D721Med (cell line): Measurements from ENCODE around the gene IFI16.

Experiments
- DNase-seq: peaks from one replicate; pipeline ENCODE4 v3.0.0; 2011; ENCODE audit warnings: low spot score; ENCODE audit not compliant: insufficient read length
- FAIRE-seq: peaks from 2 replicates; lab custom pipeline; 2011; peaks lifted over from hg19 to GRCh38; lab: Jason Lieb, UNC
- TF ChIP-seq, protein P1 (sequence below): IDR thresholded peaks from 2 replicates; pipeline ENCODE4 v1.5.1; 2012; ENCODE audit warnings: mild to moderate bottlenecking, control low read depth; ENCODE audit not compliant: insufficient read depth; ENCODE audit errors: missing control alignments

IFI16 gene

DNA sequence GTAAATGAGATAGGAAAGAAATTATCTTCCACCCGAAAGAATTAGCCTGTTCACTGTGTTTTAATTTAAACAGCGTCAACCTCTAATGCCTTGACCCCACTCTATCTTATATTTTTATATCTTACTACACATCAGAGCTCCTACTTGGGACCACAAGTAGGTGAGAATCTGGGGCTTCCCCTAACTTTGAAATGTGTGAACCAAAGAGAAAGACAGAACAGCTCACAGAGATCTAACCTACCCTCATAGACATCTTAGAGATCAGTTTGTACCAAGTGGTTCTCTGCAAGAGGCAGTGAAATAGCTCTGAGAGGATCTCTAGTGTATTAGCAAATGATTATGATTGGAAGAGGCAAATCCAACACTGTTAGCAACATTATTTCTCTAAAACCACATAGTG is 31.0 kb upstream of the IFI16 start:
- FAIRE-seq (no peak), DNase-seq (no peak)
- TF ChIP-seq, protein P1, sequence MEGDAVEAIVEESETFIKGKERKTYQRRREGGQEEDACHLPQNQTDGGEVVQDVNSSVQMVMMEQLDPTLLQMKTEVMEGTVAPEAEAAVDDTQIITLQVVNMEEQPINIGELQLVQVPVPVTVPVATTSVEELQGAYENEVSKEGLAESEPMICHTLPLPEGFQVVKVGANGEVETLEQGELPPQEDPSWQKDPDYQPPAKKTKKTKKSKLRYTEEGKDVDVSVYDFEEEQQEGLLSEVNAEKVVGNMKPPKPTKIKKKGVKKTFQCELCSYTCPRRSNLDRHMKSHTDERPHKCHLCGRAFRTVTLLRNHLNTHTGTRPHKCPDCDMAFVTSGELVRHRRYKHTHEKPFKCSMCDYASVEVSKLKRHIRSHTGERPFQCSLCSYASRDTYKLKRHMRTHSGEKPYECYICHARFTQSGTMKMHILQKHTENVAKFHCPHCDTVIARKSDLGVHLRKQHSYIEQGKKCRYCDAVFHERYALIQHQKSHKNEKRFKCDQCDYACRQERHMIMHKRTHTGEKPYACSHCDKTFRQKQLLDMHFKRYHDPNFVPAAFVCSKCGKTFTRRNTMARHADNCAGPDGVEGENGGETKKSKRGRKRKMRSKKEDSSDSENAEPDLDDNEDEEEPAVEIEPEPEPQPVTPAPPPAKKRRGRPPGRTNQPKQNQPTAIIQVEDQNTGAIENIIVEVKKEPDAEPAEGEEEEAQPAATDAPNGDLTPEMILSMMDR, result no peak

DNA sequence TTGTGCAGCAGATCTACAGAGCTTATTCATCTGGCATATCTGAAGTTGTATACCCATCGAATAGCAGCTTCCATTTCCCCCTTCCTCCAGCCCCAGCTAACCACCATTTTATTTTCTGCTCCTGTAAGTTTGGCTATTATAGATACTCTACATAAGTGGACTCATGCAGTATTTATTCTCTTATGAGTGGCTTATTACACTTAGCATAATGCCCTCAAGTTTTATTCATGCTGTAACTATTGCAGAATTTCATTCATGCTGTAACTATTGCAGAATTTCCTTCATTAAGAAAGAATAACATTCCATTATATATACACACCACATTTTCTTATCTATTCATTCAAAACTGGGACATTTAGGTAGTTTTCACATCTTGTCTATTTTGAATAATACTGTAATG is 30.5 kb upstream of the IFI16 start:
- FAIRE-seq (no peak), DNase-seq (no peak)
- TF ChIP-seq, protein P1, result no peak

DNA sequence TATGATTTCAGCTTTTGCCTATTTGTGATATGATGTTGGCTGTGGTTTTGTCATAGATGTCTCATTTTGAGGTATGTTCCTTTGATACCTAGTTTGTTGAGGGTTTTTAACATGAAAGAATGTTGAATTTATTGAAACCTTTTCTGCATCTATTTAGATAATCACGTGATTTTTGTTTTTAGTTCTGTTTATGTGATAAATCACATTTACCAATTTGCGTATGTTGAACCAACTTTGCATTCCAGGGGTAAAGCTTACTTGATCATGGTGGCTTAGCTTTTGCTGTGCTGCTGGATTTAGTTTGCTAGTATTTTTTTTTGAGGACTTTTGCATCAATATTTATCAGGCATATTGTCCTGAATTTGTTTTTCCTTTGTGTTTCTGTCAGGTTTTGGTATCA is 26.5 kb upstream of the IFI16 start:
- TF ChIP-seq, protein P1, result no peak
- FAIRE-seq (no peak), DNase-seq (no peak)

DNA sequence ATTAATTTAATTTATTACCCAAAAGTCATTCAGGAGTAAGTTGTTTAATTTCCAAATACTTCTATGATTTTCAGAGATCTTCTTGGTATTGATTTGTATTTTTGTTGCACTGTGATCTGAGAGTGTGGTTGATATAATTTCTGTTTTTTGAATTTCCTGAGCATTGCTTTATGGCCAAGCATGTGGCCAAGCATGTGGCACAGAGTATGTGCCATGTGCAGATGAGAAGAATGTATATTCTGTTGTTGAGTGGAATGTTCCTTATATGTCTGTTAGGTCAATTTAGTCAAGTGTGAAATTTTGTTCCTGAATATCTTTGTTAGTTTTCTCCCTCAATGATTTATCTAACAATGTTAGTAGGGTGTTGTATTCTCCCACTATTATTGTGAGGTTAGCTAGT is 25.3 kb upstream of the IFI16 start:
- DNase-seq, result no peak
- TF ChIP-seq, protein P1, result no peak
- no peak for FAIRE-seq

DNA sequence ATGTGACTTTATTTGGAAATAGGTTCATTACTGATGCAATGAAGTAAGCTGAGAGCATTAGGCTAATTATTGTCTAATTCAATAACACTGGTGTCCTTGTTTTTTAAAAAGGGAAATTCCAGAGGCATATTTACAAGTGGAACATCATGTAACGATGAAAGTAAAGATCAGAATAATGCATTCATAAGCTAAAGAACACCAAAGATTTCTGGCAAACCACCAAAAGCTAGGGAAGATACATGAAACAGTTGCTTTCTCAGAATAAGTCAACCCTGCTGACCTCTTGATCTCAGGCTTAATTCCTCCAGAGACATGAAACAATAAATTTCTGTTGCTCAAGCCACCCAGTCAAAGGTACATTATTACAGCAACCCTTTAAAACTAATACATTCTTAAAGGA is 20.3 kb upstream of the IFI16 start:
- FAIRE-seq, result no peak
- DNase-seq, result no peak
- TF ChIP-seq, protein P1, result no peak

DNA sequence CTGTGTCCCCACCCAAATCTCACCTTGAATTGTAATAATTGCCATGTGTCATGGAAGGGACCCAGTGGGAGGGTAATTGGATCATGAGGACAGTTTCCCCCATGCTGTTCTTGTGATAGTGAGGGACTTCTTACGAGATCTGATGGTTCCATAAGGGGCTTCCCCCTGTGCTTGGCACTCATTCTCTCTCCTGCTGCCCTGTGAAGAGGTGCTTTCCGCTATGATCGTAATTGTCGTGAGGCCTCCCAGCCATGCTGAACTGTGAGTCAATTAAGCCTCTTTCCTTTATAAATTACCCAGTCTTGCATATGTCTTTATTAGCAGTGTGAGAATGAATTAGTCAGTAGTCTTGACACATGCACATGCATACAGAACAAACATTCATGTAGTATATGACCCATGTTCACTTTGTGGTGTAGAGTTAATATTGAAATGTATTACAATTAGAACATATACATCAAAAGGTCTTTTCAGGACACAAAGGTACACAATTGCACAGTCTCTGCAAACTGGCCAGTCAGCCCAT is 16.9 kb upstream of the IFI16 start:
- FAIRE-seq (no peak), DNase-seq (no peak)
- TF ChIP-seq, protein P1, result no peak

DNA sequence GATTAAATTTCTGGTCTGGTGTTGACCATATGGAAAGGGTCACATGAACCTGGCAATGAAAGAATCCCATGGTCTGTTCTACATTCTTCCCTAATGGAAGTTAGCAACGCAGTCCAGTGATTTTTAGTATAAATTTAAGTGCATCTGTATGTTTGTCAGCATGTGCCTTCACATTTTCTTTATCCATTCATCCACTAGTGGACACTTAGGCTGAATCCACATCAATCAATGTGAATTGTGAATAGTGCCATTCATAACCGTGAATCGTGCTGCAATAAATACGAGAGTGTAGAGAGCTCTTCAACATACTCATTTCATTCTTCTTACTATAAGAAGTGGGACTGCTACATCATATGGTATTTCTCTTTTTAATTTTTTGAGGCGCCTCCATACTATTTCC is 12.7 kb upstream of the IFI16 start:
- FAIRE-seq (no peak), DNase-seq (no peak)
- TF ChIP-seq, protein P1, result no peak
